ENCODE measurements around the gene ZNF628. TPM values are rescaled to one million over a fixed set of nuclear protein-coding genes. Genes with fewer than 3 reads are reported as not detected.

The ZNF628 gene
- total RNA-seq, 1 donor from 2014 or later: 13.2 TPM

DNA sequence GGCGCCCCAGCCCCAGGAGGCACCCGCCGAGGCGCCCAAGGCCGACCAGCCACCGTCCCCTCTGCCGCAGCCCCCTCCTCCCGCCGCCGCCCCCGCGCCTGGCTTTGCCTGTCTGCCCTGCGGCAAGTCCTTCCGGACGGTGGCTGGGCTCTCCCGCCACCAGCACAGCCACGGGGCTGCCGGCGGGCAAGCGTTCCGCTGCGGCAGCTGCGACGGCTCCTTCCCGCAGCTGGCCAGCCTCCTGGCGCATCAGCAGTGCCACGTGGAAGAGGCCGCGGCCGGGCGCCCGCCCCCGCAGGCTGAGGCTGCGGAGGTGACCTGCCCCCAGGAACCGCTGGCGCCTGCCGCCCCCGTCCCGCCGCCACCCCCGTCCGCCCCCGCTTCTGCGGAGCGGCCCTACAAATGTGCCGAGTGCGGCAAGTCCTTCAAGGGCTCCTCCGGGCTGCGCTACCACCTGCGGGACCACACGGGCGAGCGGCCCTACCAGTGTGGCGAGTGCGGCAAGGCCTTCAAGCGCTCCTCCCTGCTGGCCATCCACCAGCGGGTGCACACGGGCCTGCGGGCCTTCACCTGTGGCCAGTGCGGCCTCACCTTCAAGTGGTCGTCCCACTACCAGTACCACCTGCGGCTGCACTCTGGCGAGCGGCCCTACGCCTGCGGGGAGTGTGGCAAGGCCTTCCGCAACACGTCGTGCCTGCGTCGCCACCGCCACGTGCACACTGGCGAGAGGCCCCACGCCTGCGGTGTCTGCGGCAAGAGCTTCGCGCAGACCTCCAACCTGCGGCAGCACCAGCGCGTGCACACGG, 5.9 kb downstream of the ZNF628 start:
- Histone ChIP-seq H3K27me3 (no peaks in the 10 kb centered on the region), H3K4me3 (no peak overlapping the region), H3K9me3 (no peaks in the 10 kb centered on the region), H3K27ac (no peak overlapping the region), H3K36me3 (peaks cover 10 to 21% of the 10 kb centered on the region in 2 donors), H3K4me1 (peaks cover 23 to 38% of the 10 kb centered on the region in 2 donors)
- intact Hi-C loops (cut with DNase I): no loop called here
- no peak for DNase-seq (ENCODE audit: low spot score in 2 of 2)
- TF ChIP-seq, protein P1, sequence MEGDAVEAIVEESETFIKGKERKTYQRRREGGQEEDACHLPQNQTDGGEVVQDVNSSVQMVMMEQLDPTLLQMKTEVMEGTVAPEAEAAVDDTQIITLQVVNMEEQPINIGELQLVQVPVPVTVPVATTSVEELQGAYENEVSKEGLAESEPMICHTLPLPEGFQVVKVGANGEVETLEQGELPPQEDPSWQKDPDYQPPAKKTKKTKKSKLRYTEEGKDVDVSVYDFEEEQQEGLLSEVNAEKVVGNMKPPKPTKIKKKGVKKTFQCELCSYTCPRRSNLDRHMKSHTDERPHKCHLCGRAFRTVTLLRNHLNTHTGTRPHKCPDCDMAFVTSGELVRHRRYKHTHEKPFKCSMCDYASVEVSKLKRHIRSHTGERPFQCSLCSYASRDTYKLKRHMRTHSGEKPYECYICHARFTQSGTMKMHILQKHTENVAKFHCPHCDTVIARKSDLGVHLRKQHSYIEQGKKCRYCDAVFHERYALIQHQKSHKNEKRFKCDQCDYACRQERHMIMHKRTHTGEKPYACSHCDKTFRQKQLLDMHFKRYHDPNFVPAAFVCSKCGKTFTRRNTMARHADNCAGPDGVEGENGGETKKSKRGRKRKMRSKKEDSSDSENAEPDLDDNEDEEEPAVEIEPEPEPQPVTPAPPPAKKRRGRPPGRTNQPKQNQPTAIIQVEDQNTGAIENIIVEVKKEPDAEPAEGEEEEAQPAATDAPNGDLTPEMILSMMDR (IDR thresholded peaks at IDR 0.05): no peak

DNA sequence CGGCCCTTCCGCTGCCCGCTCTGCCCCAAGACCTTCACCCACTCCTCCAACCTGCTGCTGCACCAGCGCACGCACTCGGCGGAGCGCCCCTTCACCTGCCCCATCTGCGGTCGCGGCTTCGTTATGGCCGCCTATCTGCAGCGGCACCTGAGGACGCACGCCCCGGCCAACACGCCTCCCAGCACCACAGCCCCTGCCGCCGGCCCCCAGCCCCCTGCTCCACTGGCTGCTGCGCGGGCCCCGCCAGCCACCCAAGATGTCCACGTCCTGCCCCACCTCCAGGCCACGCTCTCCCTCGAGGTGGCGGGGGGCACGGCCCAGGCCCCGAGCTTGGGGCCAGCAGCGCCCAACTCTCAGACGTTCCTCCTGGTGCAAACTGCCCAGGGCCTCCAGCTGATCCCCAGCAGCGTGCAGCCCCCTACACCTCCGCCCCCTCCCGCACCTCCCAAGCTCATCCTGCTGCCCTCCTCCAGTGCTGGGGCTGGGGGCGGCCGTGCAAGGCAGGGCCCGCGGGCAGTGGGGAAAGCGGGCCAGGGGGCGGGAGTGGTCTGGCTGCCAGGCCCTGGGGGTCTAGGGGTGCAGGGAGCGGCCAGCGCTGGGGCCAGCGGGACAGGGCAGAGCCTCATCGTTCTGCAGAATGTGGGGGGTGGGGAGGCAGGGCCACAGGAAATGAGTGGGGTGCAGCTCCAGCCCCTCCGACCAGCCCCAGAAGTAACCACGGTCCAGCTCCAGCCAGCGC, 6.7 kb downstream of the ZNF628 start:
- TF ChIP-seq, protein P1 (IDR thresholded peaks at IDR 0.05): no peak
- intact Hi-C loops (cut with DNase I): no loop called here
- H3K4me1 ChIP-seq: peaks cover 23 to 37% of the 10 kb centered on the region in 2 donors
- no peak overlapping the region for H3K4me3 ChIP-seq
- H3K27ac ChIP-seq: no peak overlapping the region
- H3K36me3 ChIP-seq: peaks cover 10 to 21% of the 10 kb centered on the region in 2 donors
- no peak for DNase-seq (ENCODE audit: low spot score in 2 of 2)
- no peaks in the 10 kb centered on the region for H3K27me3 ChIP-seq
- H3K9me3 ChIP-seq: no peaks in the 10 kb centered on the region

DNA sequence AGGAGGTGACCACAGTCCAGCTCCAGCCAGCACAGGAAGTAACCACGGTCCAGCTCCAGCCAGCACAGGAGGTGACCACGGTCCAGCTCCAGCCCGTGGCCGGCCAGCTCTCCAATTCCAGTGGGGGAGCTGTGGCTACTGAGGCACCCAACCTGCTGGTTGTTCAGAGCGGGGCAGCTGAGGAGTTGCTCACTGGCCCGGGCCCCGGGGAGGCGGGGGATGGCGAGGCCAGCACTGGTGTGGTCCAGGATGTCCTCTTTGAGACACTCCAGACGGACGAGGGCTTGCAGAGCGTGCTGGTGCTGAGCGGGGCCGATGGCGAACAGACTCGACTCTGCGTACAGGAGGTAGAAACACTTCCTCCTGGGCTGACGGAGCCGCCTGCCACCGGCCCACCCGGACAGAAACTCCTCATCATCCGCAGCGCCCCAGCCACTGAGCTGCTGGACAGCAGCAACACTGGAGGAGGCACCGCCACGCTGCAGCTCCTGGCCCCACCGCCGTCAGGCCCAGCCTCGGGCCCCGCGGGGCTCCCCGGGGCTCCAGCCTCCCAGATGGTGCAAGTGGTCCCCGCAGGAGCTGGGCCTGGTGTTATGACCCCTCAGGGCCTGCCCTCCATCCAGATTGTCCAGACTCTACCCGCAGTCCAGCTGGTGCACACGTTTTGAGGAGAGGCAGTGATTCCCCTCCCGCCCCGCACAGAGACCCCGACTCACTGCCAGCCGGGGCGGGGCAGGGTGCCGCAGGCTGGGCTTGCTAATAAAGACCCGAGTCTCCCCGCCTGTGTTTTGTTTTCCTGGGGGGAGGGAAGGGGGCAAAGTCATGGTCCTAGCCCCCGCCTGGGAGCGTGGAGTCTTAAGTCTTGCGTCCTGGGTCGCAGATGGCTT, 7.5 kb downstream of the ZNF628 start:
- peaks cover 10 to 21% of the 10 kb centered on the region in 2 donors for H3K36me3 ChIP-seq
- intact Hi-C loops (cut with DNase I): no loop called here
- peak overlapping the region in 1 of 2 donors; percentile 90 for H3K27ac ChIP-seq
- H3K27me3 ChIP-seq: no peaks in the 10 kb centered on the region
- DNase-seq (ENCODE audit: low spot score in 2 of 2): no peak
- no peaks in the 10 kb centered on the region for H3K9me3 ChIP-seq
- TF ChIP-seq, protein P1 (IDR thresholded peaks at IDR 0.05): no peak
- H3K4me1 ChIP-seq: peaks cover 23 to 42% of the 10 kb centered on the region in 2 donors
- peak overlapping the region; percentile 43 to 69 for H3K4me3 ChIP-seq

DNA sequence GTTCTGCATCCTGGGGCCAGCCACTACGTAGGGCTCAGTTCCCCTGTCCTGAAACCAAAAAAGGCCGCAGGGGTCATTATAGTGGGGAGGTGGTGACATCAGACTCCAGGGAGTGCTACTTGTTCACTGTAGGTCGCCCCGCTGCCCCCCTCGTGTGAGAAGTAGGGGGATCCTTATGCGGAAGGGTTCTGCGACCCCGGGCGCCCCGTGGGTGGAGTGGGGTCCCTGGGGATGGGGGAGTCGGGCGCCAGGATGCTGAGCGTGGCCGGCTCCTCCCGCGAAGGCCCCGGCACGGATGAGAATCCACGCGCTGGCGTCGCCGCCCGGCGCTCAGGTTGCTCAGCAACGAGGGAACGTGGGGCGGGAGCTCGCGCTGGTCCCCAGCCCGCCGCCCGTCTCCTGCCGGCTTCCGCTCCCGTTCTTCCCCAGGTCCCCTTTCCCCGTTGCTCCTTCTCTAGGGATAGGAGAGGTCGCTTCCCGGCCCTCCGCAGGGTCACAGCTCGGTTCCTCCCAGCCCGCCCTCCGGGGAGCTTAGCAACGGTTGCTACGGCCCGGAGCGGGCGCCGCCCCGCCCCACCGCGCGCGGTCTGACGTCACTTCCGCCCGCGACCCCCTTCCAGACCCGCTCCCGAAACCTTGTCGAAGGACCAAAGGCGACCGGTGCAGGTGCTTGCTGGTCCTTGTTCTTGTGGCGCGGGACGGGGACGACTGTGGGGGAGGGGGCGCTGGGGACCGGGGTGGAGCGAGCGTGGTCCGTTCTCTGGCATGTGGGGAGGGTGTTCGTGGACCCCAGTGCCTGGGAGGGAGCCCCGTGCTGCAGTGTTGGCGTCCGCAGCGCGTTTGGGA, 8.4 kb downstream of the ZNF628 start, which contains the start of gene NAT14:
TSS of gene NAT14 (plus strand) at position 596 of the 846 bp plus-strand sequence. CDS start 521 bp downstream, outside the sequence.
- DNase-seq (ENCODE audit: low spot score in 2 of 2): no peak
- TF ChIP-seq, protein P1 (IDR thresholded peaks at IDR 0.05): no peak
- peaks cover 23 to 42% of the 10 kb centered on the region in 2 donors for H3K4me1 ChIP-seq
- peaks cover 10 to 21% of the 10 kb centered on the region in 2 donors for H3K36me3 ChIP-seq
- peak within 1 kb of the TSS; percentile 43 to 69 for H3K4me3 ChIP-seq
- H3K9me3 ChIP-seq: no peaks in the 10 kb centered on the region
- intact Hi-C loops (cut with DNase I): no loop called here
- H3K27me3 ChIP-seq: no peaks in the 10 kb centered on the region
- peak within 1 kb of the TSS; percentile 85 to 90 for H3K27ac ChIP-seq

All from ascending aorta (tissue), 2 donors.